MG63 (cell line): ENCODE results near the gene PPP2R2C. TPM values are rescaled to one million over a fixed set of nuclear protein-coding genes. Genes with fewer than 3 reads are reported as not detected.

ENCODE experiments used
- DNase-seq: peaks from one replicate; pipeline ENCODE4 v3.0.0-alpha.2; 2020
- H3K27me3 ChIP-seq: fragments of 250-450 bp; sonication (Bioruptor Pico); 2 replicates; pipeline ENCODE4 v1.5.1; 2020; ENCODE audit warnings: mild to moderate bottlenecking, moderate library complexity
- H3K36me3 ChIP-seq: fragments of 250-450 bp; sonication (Bioruptor Pico); 2 replicates; pipeline ENCODE4 v1.5.1; 2020; ENCODE audit warnings: mild to moderate bottlenecking, moderate library complexity
- H3K4me3 ChIP-seq: fragments of 250-450 bp; sonication (Bioruptor Pico); 2 replicates; pipeline ENCODE4 v1.5.1; 2020; ENCODE audit warnings: mild to moderate bottlenecking, moderate library complexity
- H3K9me3 ChIP-seq: fragments of 250-450 bp; sonication (Bioruptor Pico); 2 replicates; pipeline ENCODE4 v1.5.1; 2020; ENCODE audit warnings: mild to moderate bottlenecking, moderate library complexity
- total RNA-seq: library from RNA; depleted of rRNA; stranded (reverse); fragments of >200 nt; shearing (Covaris generic); gene quantifications from 2 replicates; pipeline ENCODE4 v1.2.3, GENCODE V29; 2014; ENCODE audit warnings: low replicate concordance

PPP2R2C gene
- total RNA-seq, 1 experiment from 2014 or later, result 3.3 TPM

DNA sequence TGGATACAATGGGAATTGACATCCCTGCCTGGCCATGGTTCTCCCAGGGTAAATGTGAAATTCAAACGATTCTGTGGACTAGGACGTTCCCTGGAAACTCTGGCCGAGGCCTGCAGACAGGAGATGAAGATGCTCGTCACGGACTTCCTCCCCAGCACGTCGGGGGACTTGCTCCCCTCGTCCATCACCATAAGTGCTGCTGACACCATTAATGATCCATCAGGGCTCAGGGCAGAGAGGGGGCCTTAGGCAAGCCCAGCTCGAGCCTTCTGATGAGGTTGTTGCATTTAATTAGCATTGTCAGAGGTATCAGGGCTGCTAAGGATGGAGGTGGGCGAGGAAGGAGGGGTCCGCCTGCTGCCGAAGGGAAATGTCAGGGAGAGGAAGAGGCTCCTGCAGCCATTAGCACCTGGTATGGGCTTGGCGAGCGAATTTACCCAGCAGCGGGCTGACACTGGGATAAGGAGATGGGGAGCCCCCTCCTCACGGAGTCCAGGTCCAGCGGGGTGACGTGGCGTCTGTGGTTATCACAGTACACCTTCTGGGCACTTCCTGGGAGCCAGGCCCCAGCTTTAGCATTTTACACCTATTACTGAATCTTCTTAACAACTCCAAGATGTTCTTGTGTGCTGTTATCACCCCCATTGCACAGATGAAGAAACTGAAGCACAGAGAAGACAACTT, 83.1 kb downstream of the PPP2R2C start:
- Histone ChIP-seq H3K4me3 (no peak overlapping the region), H3K9me3 (no peaks in the 10 kb centered on the region), H3K36me3 (no peaks in the 10 kb centered on the region), H3K27me3 (no peaks in the 10 kb centered on the region)
- no peak for DNase-seq

DNA sequence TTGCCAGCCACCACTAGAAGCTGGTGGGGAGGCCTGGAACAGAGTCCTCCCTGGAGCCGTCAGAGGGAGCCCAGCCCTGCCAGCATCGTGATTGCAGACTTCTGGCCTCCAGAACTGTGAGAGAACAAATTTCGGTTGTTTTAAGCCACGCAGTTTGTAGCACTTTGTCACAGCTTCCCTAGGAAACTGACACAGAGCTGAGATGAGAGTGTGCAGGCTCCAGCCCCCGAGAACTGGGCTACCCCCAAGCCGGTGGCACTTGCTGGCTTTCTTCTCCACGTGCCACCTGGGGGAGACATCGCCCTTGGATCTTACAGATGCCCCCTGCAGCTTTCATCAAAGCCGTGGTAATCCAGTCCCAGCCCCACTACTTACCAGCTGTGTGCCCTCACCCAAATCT, 83.7 kb downstream of the PPP2R2C start:
- Histone ChIP-seq H3K36me3 (no peaks in the 10 kb centered on the region), H3K9me3 (no peaks in the 10 kb centered on the region), H3K27me3 (no peaks in the 10 kb centered on the region), H3K4me3 (no peak overlapping the region)
- DNase-seq, result no peak

DNA sequence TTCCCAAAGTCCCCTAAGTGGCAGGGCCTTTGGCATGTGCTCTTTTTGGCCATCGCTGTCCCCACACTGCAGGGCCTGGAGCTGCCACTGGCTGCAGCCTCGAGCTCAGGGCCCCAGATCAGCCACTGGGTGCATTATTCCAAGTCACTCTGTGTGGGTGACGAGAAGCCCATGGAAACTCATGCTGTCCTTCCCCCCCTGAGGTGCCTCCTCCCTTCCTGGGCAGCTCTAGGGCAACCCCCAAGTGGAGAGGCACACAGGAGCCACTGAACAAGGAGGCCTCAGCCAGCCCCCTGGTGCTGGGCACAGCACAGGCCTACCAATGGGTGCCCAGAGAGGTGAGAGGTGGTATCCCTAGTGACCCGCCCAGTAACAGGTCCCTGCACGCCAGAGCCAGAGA, 84.5 kb downstream of the PPP2R2C start:
- Histone ChIP-seq H3K9me3 (no peaks in the 10 kb centered on the region), H3K4me3 (no peak overlapping the region), H3K36me3 (no peaks in the 10 kb centered on the region), H3K27me3 (no peaks in the 10 kb centered on the region)
- no peak for DNase-seq

DNA sequence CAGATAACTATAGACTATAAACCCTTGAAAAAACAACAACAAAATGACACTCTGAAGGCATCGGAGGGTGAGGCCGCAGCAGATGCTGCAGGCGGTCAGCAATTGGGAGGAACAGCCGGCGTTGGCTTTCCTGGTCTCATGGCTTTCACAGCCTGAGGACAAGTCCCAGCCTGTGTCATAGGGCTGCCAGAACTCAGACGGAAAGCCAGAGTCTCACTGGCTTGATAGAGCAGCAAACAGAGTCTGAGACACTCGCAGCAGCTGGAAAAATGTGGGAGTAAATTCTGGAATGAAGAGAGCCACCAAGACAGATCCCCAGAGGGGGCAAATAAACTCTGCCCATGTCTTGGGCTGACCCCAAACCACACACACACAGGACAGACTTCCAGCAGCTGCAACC, 86.3 kb downstream of the PPP2R2C start:
- Histone ChIP-seq H3K9me3 (no peaks in the 10 kb centered on the region), H3K27me3 (no peaks in the 10 kb centered on the region), H3K4me3 (no peak overlapping the region), H3K36me3 (no peaks in the 10 kb centered on the region)
- DNase-seq, result no peak

DNA sequence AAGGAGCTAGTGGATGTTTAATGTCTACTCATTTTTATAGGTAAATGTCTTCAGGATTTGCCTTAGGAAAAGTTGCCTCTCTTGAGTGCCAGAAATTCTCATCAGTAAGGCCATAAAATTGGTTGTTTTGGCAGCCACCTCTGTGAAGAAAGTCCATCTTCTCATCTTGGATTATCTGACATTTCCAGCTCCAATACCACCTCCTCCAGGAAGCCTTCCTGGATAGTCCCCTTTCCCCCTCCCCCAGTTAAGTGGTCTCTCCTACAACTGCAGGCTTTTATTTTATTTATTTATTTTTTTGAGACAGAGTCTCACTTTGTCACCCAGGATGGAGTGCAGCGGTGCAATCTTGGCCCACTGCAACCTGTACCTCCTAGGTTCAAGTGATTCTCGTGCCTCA, 87.1 kb downstream of the PPP2R2C start:
- H3K36me3 ChIP-seq, result no peaks in the 10 kb centered on the region
- H3K4me3 ChIP-seq, result no peak overlapping the region
- H3K9me3 ChIP-seq, result no peaks in the 10 kb centered on the region
- H3K27me3 ChIP-seq, result no peaks in the 10 kb centered on the region
- no peak for DNase-seq

DNA sequence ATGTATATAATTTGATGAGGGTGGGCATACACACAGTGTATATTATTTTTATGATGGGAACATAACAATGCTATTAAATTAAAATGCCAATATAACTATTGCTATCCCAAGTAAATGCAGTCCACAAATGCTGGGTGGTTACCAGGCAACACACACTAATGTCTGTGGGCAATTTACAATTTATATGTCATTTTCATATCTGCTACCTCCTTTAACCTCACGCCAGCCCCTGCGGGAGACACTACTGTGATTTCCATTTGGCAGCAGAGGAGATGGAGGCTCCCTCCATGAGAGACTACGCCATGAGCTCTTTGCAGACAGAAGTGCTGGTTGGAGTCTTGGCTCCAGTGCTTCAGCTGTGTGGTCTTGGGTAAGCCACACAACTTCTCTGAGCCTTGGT, 87.9 kb downstream of the PPP2R2C start:
- Histone ChIP-seq H3K4me3 (no peak overlapping the region), H3K36me3 (no peaks in the 10 kb centered on the region), H3K27me3 (no peaks in the 10 kb centered on the region), H3K9me3 (no peaks in the 10 kb centered on the region)
- no peak for DNase-seq

DNA sequence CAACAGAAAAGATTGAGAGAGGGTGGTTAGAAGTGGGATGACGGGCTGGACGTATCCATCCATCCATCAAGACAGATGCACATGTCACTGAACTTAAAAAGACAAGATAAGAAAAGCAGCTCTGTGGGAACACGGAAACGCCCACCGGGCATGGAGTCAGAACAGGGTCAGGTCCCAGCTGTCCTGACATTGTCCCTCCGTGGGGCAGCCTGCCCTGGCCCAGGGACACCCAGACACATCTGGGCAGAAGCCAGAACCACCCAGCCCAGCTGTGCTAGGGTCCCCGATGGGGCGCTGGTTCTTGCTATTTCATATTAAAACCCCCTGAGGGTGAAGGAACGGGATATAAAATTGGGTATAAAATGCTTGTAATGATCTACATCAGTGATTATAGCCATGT, 88.5 kb downstream of the PPP2R2C start:
- Histone ChIP-seq H3K27me3 (no peaks in the 10 kb centered on the region), H3K36me3 (no peaks in the 10 kb centered on the region), H3K9me3 (no peaks in the 10 kb centered on the region), H3K4me3 (no peak overlapping the region)
- no peak for DNase-seq

DNA sequence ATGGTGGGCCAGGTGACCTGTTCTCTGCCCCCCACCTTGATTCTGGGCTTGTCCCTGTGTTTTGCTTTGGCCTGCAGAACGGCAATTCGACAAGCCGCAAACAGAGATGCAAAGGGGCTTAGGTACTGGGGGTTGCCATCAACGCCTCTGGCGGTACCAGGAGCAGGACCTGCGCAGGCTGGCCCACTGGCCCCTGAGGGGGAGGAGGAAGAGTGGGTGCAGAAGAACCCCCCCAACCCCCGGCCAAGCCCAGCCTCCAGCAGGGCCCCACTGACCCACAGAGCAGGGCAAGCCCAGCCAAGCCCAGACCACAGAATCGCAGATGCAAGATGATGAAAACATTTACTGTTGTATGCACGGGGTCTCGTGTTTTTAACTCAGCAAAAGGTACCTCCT, 89.4 kb downstream of the PPP2R2C start:
- Histone ChIP-seq H3K36me3 (no peaks in the 10 kb centered on the region), H3K27me3 (no peaks in the 10 kb centered on the region), H3K9me3 (no peaks in the 10 kb centered on the region), H3K4me3 (no peak overlapping the region)
- DNase-seq, result no peak

DNA sequence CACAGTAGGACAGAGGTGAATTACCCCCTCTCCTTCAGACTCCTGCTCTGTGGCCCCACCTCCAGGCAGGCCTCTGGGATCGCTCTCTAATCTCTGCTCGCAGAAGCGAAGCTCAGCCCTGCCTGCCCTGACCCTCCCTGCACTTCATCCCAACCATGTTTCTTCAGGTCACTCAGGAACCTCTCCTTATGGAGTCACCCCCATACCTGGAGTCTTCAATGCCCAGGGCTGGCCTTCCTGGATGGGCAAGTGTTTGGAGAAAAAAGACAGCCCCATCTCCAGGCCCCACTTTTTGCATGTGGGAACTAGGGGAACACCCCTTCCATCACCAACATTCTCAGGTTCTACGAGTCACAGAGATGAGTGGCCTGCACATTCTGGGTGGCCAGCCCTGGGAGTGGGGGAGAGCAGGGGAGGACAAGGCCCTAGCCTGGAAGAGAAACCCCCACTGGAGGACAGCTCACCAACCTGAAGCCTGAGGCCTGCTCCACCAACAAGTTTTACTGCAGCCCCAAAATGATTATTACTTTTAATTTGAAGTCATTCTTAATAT, 90.8 kb downstream of the PPP2R2C start:
- Histone ChIP-seq H3K9me3 (no peaks in the 10 kb centered on the region), H3K36me3 (no peaks in the 10 kb centered on the region), H3K27me3 (no peaks in the 10 kb centered on the region), H3K4me3 (no peak overlapping the region)
- no peak for DNase-seq

DNA sequence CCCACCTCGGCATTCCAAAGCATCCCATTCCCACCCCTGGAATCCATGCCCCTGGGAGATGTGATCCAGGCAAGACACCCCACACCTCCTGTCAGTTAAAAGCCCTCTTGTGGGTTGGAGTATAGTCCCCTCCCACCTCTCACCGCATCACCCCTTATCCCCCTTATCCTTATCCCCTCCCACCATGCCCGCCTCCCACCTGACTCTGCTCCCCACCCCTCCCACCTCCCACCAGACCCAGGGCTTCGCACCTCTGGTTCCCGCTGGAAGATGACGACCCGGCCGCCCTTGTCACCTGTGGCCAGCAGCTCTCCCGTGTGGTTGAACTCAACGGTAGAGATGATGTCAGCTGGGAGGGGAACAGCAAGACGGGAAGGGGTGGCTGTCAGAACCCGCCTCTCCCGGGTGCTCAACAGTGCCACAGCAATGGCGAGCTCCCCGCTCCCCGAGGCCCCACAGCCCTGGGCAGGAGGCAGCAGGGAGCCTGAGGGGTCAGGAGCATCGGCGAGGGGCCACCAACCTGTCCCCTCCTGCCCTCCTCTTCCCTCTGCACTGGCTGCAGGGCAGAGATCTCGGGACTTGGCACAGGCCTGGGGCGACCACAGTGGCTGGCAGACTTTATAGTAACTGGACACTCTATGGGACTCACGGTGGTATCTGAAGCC, 91.5 kb downstream of the PPP2R2C start:
- H3K4me3 ChIP-seq, result no peak overlapping the region
- DNase-seq, result no peak
- H3K9me3 ChIP-seq, result no peaks in the 10 kb centered on the region
- H3K36me3 ChIP-seq, result no peaks in the 10 kb centered on the region
- H3K27me3 ChIP-seq, result no peaks in the 10 kb centered on the region

DNA sequence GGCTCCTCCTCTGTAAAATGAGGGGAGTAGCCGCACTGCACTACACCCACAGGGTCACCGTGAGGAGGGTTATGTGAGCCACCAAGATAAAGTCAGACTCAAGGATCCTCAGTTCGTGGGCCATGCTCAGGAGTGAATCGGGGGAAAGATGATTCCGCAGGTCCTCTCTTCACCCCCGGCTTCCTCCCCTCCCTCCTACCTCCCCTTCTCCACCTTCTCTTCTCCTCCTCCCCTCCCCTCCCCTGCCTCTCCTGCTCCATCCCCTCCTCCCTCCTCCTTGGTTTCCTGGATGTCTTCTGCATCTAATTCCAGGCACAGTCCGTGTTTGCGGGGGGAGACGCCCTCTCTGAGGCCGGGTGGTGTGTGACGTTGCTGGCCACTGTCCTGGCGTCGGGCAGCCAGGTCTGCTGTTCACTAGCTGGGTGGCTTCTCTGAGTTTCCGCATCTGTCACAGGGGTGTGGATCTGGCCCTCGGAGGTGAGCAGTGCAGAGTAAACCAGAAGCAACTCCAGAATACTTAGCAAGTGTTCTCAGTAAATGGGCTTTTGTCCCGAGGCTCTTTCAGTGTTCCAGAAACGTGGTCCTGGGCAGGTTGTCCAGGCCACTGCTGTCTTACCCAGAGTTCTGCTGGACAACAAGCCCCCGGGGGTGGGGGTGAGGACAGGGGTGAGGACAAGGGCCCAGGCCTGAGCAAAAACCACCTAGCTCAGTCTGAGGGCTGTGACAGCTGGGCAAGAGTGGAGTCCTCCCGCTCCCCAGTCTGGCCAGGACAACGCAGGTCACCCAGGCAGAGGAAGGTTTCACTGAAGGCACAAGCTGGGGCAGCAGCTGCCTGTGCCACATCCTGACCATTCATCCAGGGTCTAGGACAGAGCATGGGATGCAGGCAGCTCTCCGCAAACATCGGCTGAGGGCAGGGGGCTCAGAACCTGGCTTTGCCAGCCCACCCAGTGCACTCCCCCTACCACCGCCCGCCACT, 92.4 kb downstream of the PPP2R2C start:
- H3K36me3 ChIP-seq, result no peaks in the 10 kb centered on the region
- no peaks in the 10 kb centered on the region for H3K27me3 ChIP-seq
- H3K4me3 ChIP-seq, result no peak overlapping the region
- DNase-seq, result no peak
- H3K9me3 ChIP-seq, result no peaks in the 10 kb centered on the region

DNA sequence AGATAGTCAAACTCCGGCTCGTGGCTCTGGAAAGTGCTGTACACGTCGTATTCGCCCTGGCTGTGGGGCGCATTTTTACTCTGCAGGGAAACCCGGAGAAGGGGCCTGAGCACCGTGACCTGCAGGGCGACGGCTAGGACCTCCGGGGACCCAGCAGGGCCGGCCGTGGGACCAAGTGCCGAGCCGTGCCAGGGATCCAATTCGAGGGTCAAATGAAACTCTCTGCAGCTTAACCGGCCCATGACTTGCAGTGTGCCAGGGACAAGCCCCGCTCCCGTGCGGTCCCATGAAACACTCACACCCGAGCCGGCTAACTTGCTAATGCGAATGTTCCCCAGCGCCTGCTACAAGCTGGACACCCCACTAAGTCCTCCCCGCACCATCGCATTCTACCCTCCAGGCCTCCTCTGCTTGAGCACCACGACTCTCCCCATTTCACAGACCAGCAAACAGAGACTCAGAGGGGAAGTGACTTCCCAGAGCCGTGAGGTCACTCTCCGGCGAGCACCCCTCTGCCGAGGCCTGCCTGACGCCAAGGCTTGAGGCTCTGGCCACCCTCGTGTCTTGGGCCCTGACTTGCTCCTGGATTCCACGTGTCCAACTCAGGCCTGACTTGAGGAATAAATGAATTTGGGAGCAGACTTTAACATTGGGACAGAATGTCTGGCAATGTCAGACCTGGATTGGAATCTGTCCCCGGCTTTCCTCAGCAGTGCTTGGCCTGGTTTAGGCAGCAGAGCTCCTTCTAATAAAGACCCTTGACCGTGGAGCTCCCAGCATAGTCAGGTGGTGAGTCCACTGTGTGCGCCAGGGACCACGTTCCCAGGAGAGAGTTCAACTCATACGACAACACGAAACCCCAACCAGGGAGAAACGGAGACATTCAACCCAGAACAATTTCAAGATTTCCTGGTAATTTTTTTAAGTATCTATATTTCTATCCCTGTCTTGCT, 93.6 kb downstream of the PPP2R2C start:
- DNase-seq, result no peak
- Histone ChIP-seq H3K36me3 (no peaks in the 10 kb centered on the region), H3K27me3 (no peaks in the 10 kb centered on the region), H3K4me3 (no peak overlapping the region), H3K9me3 (no peaks in the 10 kb centered on the region)

DNA sequence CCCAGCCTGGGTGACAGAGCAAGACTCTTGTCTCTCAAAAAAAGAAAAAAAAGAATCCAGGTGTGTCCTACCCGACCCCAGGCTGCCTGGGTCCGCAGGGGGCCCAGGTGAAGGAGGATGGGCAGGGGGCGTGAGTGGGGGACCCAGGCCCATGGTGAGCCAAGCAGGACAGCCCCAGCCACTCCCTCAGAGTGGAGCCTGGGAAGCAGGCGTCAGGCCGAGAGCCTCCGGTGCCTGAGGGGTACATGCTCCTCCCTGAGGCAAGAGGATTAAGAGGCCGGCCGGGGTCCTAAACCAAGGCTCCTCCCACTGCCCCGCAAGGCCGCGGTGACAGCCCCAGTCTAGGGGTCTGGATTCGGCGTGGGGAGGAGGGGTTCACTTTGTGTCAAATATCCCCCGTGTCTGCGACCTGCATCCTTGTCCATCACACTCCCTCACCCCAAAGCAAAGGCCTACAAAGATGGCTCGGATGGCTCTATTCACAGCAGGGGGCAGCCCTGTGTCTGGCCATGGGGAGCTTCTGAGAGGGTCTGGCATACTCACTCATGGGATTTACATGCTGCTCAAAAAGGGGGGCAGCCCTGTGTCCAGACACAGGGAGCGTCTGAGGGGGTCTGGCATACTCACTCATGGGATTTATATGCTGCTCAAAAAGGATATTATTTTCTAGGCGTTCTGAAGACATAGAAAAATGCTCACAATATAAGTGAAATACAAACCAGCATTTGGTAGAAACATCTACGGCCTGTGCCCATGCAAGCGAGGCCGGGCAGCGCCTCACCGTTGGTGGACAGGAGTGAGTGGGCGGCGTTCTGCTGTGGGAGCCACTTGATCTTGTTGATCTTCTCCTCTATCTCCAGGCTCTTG, 94.6 kb downstream of the PPP2R2C start:
- Histone ChIP-seq H3K36me3 (no peaks in the 10 kb centered on the region), H3K9me3 (no peaks in the 10 kb centered on the region), H3K4me3 (no peak overlapping the region), H3K27me3 (no peaks in the 10 kb centered on the region)
- DNase-seq, result no peak

DNA sequence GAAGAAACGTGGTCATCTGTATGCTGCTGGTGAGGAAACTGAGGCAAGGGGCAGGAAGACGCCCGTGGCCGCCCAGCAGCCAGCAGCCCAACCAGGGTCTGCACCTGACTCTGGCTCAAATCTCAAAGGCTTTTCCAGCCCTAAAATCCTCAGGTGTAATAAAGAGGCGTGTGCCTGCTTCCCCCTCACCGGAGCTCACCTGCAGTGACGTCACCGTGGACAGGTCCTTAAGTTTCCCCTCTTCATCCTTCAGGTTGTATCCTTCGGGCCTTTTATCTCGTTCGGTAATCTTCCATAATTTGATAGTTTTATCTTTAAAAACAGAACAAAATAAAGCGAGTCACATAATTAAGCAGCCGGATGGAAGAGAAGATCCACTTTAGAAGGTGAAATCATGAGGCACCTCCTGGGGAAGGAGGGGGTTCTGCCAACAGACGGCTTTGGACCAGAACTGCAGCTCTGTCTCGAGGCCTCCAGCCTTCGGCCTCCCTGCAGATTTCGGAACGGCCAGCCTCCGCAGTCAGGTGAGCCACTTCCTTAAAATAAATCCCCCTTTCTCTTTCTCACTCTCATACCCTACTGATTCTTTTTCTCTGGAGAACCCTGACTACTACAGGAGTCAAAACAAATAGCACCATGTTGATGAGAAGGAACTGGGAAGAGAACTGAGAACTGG, 96.7 kb downstream of the PPP2R2C start:
- Histone ChIP-seq H3K36me3 (no peaks in the 10 kb centered on the region), H3K4me3 (no peak overlapping the region), H3K27me3 (no peaks in the 10 kb centered on the region), H3K9me3 (no peaks in the 10 kb centered on the region)
- no peak for DNase-seq

DNA sequence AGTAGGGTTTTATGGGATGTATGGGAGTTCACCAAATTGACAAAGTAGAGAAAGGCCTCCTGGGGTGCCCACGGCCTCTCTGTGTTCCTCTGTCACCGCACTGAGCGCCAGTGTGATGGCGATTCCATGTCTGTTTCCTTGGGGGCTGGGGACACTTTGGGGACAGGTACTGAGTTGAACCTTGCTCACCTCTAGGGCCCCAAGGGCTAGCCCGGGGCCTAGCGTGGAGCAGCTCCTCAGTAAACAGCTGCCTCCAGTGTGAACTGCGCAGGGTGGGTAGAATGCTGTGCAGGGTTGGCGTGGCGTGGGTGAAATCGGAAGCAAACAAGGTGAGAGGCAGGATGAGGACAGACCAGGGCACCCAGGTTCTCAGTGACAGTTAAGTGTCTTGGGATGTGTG, 97.8 kb downstream of the PPP2R2C start:
- Histone ChIP-seq H3K36me3 (no peaks in the 10 kb centered on the region), H3K4me3 (no peak overlapping the region), H3K9me3 (no peaks in the 10 kb centered on the region), H3K27me3 (no peaks in the 10 kb centered on the region)
- DNase-seq, result no peak
